Loucy (cell line): ENCODE results near the gene SPATA25.

Source experiments
- H2AFZ ChIP-seq: fragments of 200-600 bp; sonication (generic); 2 replicates; pipeline ENCODE4 v1.6.0; 2016; ENCODE audit warnings: antibody characterized with exemption, mild to moderate bottlenecking, low read length, moderate library complexity
- H3F3A ChIP-seq: fragments of 200-600 bp; 2 replicates; pipeline ENCODE4 v1.6.0; 2016; ENCODE audit warnings: antibody characterized with exemption, low read depth, mild to moderate bottlenecking
- H3K27me3 ChIP-seq: fragments of 200-600 bp; sonication (generic); 2 replicates; pipeline ENCODE4 v1.6.1; 2014; ENCODE audit warnings: low read length, mild to moderate bottlenecking; ENCODE audit not compliant: insufficient read depth, poor library complexity, severe bottlenecking
- H3K36me3 ChIP-seq: fragments of 200-600 bp; sonication (generic); 2 replicates; pipeline ENCODE4 v1.6.1; 2016; ENCODE audit warnings: low read length; ENCODE audit not compliant: insufficient read depth
- H3K4me1 ChIP-seq: fragments of 200-600 bp; sonication (generic); 2 replicates; pipeline ENCODE4 v1.5.1; 2014; ENCODE audit warnings: low read length, mild to moderate bottlenecking; ENCODE audit not compliant: insufficient read depth, poor library complexity, severe bottlenecking
- H3K4me2 ChIP-seq: fragments of 200-600 bp; sonication (generic); 2 replicates; pipeline ENCODE4 v1.6.0; 2014; ENCODE audit warnings: antibody characterized with exemption, low read length, low read depth, mild to moderate bottlenecking; ENCODE audit not compliant: poor library complexity, severe bottlenecking
- H3K4me3 ChIP-seq: fragments of 200-600 bp; sonication (generic); 2 replicates; pipeline ENCODE4 v1.5.1; 2014; ENCODE audit warnings: low read length, mild to moderate bottlenecking, mixed read lengths; ENCODE audit not compliant: poor library complexity, severe bottlenecking
- H3K79me2 ChIP-seq: fragments of 200-600 bp; sonication (generic); 2 replicates; pipeline ENCODE4 v1.6.1; 2014; ENCODE audit warnings: low read length; ENCODE audit not compliant: insufficient read depth
- H3K9ac ChIP-seq: fragments of 200-600 bp; sonication (generic); 2 replicates; pipeline ENCODE4 v1.6.0; 2014; ENCODE audit warnings: mild to moderate bottlenecking, low read depth, low read length, moderate library complexity; ENCODE audit not compliant: poor library complexity, severe bottlenecking
- H3K9me2 ChIP-seq: fragments of 200-600 bp; sonication (generic); replicated peaks from 2 replicates; pipeline ENCODE4 v1.6.1; 2016; ENCODE audit warnings: low read depth, low read length, mixed read lengths
- H3K9me3 ChIP-seq: fragments of 200-600 bp; sonication (generic); 2 replicates; pipeline ENCODE4 v1.6.1; 2014; ENCODE audit warnings: mild to moderate bottlenecking, antibody characterized with exemption, low read length, low read depth; ENCODE audit not compliant: insufficient read depth
- H4K20me1 ChIP-seq: fragments of 200-600 bp; sonication (generic); 2 replicates; pipeline ENCODE4 v1.6.0; 2014; ENCODE audit warnings: antibody characterized with exemption, low read length, mild to moderate bottlenecking; ENCODE audit not compliant: insufficient read depth, poor library complexity, severe bottlenecking
- CTCF ChIP-seq: fragments of 200-600 bp; sonication (generic); conservative IDR thresholded peaks from 2 replicates; pipeline ENCODE4 v1.5.1; 2014; ENCODE audit warnings: mild to moderate bottlenecking, antibody characterized with exemption, low read length
- EZH2phosphoT487 ChIP-seq: fragments of 200-600 bp; IDR thresholded peaks from 2 replicates; pipeline ENCODE4 v1.6.1; 2018; ENCODE audit warnings: antibody characterized with exemption, mild to moderate bottlenecking, moderate library complexity, borderline replicate concordance

The SPATA25 gene

GRCh38 chr20:45919542-45920399 lies 32.3 kb upstream of the SPATA25 start:
- H3K79me2 ChIP-seq: no peaks in the 10 kb centered on the region
- no peak overlapping the region for H2AFZ ChIP-seq

GRCh38 chr20:45918779-45919537 lies 31.5 kb upstream of the SPATA25 start:
- Histone ChIP-seq H3K4me2 (no peak overlapping the region), H3K9ac (no peak overlapping the region)
- TF ChIP-seq CTCF (no peak), EZH2phosphoT487 (no peak)

More at GRCh38 chr20:45919542-45920399, 32.3 kb upstream of the SPATA25 start:
- Histone ChIP-seq H3K9me3 (no peaks in the 10 kb centered on the region), H3F3A (no peaks in the 10 kb centered on the region), H3K27me3 (no peaks in the 10 kb centered on the region), H3K4me2 (no peak overlapping the region), H3K9me2 (no peaks in the 10 kb centered on the region), H3K9ac (no peak overlapping the region), H4K20me1 (no peaks in the 10 kb centered on the region), H3K4me1 (no peaks in the 10 kb centered on the region), H3K36me3 (no peaks in the 10 kb centered on the region), H3K4me3 (no peak overlapping the region)
- no peak for TF ChIP-seq EZH2phosphoT487
- TF ChIP-seq CTCF: no peak

GRCh38 chr20:45918182-45918737 lies 30.8 kb upstream of the SPATA25 start:
- Histone ChIP-seq H3K4me1 (no peaks in the 10 kb centered on the region), H3K36me3 (no peaks in the 10 kb centered on the region), H3F3A (no peaks in the 10 kb centered on the region), H4K20me1 (no peaks in the 10 kb centered on the region), H3K4me2 (no peak overlapping the region), H3K27me3 (no peaks in the 10 kb centered on the region), H3K4me3 (no peak overlapping the region), H2AFZ (0 out of 2 replicates have a peak overlapping the region, but pooled peaks have one; percentile 7), H3K9ac (no peak overlapping the region), H3K9me3 (no peaks in the 10 kb centered on the region), H3K79me2 (no peaks in the 10 kb centered on the region), H3K9me2 (no peaks in the 10 kb centered on the region)
- TF ChIP-seq CTCF: no peak
- TF ChIP-seq EZH2phosphoT487: no peak

More at GRCh38 chr20:45918779-45919537, 31.5 kb upstream of the SPATA25 start:
- Histone ChIP-seq H4K20me1 (no peaks in the 10 kb centered on the region), H3K79me2 (no peaks in the 10 kb centered on the region), H3K4me1 (no peaks in the 10 kb centered on the region), H3K36me3 (no peaks in the 10 kb centered on the region), H3K27me3 (no peaks in the 10 kb centered on the region), H3K9me3 (no peaks in the 10 kb centered on the region), H3K4me3 (no peak overlapping the region), H2AFZ (no peak overlapping the region), H3K9me2 (no peaks in the 10 kb centered on the region), H3F3A (no peaks in the 10 kb centered on the region)
